HG03442 (cell line): Measurements from ENCODE around the gene SSB.
"Not testable (repeated sequence)": the region's sequence is repeated elsewhere in the genome, so short reads cannot be mapped to it uniquely, and the experiment has no call there.

Experiments used
- ATAC-seq: cut with Tn5 transposase; IDR thresholded peaks from one replicate; pipeline ENCODE4 v1.9.1; 2021; ENCODE audit warnings: mild to moderate bottlenecking, moderate library complexity; ENCODE audit not compliant: unreplicated experiment

SSB gene

GRCh38 chr2:169798718-169799592 is at the start of gene SSB:
TSS of gene SSB (plus strand) at chr2:169798871. CDS start at chr2:169800961, 2,090 bp downstream.
- peak; percentile 95 for ATAC-seq

- ATAC-seq = no peak
These were observed 45.9 kb upstream of the SSB start for GRCh38 chr2:169752752-169753151.

GRCh38 chr2:169755083-169755870 is 43.4 kb upstream of the SSB start:
- ATAC-seq = no peak

DNA sequence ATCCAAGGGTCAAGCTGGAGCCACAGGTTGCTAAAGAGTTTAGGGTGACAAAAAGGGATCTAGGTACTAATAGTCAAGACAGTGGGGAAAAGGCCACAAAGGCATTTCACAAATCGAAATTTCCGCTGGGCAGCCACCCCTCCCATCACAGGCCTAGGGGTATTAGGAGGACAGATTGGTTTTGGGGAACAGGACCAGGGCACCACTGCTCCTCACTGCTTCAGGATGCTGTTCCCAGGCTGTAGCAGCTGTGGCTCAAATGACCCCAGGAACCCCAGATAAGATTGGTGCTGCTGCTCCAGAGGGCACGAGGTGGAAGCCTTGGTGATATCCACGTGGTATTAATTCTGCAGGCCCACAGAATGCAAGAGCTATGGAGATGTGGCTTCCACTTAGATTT is 42.3 kb upstream of the SSB start:
- no peak for ATAC-seq

DNA sequence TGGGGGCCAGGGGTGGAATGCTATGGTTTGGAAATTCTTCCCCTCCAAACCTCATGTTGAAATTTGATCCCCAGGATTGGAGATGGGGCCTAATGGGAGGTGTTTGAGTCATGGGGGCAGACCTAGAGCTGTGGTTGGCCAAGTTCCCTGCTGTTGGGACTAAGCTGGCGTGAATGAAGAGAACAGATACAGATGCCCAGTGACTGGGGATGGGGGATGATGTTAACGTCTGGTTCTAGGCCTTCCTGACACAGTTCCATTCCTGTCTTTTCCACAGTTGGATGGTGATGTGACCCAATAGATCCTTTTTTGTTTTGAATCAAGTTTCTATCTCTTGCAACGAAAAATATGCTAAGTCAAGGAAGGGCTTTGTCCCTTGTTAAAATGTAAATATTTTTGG is 41.3 kb upstream of the SSB start:
- no peak for ATAC-seq

GRCh38 chr2:169757778-169758177 is 40.9 kb upstream of the SSB start:
- ATAC-seq = no peak

- no peak for ATAC-seq
These were observed 38.7 kb upstream of the SSB start for GRCh38 chr2:169759987-169760386.

GRCh38 chr2:169760798-169761197 is 37.9 kb upstream of the SSB start:
- not testable (repeated sequence) for ATAC-seq

DNA sequence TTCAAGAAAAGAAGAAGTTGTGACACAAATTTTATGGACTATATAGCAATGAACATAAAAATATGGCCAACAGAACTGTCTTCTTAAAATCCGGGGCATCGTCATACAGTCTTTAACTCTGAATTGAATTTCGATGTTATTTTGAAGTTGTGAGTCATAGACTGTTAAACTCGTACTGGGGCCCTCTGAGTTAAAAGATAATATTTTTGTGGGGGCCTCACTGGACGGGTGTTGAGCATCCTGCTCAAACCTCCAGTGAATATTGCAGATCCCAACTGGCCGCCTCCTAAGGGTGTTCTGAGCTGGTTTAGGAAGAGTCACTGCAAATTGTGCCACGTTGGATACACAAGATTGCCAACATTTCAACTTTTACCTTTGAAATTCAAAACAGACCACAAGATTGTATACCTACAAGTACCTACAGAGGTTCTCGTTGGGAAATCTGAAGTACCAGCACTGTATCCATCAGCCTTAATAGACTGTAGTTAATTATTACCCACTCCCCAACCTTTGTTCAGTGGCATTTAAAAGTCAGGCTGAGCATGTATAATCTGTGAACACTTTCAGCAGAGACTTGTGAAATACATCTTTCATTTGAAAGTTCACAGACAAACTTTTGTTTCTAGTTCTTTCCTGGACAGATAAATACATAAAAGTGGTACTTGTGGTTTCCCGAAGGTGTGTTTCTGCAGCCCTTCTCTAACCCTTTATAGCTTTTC is 37.3 kb upstream of the SSB start:
- no peak for ATAC-seq

DNA sequence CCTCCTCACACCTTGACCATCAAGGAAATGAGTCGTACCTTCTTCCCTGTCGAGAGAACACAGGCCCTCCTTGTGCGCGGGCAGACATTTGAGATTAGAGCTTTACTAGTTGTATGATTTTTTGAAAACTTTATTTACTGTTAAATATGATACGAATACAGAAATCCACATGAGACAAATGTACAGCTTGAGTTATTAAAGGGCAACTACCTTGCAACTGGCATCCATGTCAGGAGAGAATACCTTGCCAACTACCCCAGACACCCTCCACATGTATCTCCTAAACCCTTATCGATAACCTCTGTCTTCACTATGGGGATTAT is 36.7 kb upstream of the SSB start:
- ATAC-seq = peak; percentile 78

DNA sequence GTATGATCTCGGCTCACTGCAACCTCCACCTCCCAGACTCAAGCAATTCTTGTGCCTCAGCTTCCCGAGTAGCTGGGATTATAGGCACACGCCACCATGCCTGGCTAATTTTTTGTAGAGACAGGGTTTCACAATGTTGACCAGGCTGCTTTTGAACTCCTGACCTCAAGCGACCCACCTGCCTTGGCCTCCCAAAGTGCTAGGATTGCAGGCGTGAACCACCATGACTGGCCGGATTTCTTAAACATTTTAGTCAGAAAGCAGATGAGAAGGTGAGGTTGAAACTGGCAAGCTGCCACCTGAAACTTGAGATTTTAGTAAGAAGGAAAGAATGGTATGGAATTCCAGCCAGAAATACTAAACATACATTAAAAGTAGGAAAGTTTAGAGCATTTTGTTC is 33.1 kb upstream of the SSB start:
- no peak for ATAC-seq

GRCh38 chr2:169767243-169767888 is 31.3 kb upstream of the SSB start:
- no peak for ATAC-seq

DNA sequence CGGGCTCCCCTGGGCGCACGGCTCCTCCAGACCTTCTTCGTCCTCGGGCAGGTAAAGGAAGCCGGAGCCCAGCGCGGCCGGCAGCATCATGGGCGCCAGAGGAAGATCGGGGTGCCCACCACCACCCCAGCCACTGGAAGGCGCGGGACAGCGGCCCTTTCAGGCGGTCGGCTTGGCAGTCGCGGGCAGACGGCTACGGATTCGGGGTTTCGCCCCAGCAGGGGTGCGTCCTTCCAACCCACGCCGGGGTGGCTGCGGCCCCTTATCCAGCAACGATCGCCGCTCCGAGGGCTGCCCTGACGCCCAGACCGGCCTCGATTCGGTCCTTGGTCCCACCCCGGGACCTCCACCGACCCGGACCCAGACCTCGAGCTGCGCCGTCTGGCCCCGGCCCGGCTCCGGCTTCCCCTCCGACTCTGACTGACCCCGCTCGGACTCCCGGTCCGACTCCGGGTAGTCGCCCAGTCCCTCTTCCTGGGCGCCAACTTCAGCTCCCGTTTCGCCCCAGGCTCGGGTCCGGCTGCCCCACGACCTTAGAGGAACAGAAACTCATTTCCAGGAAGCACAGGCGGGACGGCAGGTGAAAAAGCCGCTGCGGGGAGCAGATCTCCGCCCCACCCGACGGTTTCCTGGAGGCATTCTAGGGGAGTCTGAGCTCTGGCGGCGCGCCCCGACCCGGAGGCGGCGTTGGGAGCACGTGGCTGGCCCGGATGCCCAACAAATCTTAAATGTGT is 30.2 kb upstream of the SSB start:
- ATAC-seq = no peak

- ATAC-seq = no peak
These were observed 27.6 kb upstream of the SSB start for GRCh38 chr2:169771021-169771420.

DNA sequence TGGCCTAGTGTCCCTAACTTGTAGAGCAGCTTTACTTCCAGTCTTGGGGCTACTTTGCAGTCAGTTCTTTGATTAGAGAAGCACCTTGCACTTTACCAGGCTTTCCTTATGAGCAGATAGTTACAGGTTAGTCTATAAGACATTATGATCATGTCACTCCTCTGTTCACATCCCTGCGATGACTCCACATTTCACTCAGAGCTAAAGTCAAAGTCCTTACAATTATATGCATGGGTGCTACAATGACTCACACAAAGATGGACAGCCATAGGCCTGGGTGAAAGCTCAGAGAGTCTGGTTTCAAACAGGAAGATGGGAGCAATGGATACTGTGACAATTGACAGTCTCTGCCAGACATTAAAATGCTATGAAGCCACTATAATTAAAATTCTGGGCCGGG is 27.1 kb upstream of the SSB start:
- no peak for ATAC-seq

DNA sequence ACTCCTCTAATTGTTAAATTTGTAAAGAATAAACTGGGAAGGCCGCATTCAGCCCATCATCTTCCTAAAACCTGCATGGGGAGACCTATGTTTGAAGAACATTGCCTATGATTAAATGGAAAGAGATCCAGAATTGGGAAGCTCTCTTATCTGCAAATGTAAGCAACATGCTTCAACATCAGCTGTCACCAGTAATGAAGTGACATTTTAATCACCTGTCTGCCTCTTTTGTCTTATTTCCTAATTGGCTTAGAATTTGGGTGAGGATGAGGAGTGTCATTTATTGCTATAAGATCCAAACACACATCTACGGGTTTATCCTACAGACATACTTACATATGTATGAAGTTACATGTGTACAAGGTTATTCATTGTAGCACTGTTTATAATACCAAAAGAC is 26.0 kb upstream of the SSB start:
- ATAC-seq = no peak

GRCh38 chr2:169775354-169775753 is 23.3 kb upstream of the SSB start:
- ATAC-seq = no peak

- no peak for ATAC-seq
These were observed 22.9 kb upstream of the SSB start for GRCh38 chr2:169775765-169776164.

- ATAC-seq = no peak
These were observed 22.4 kb upstream of the SSB start for GRCh38 chr2:169776252-169776761.

- ATAC-seq = no peak
These were observed 20.2 kb upstream of the SSB start for GRCh38 chr2:169778446-169778845.
